KBM-7 (cell line): ENCODE results near the gene NOTCH1.

ENCODE experiments used
- DNase-seq: peaks from one replicate; pipeline ENCODE4 v3.0.0-alpha.2; 2015
- in situ Hi-C: fragments of 300-500 bp; cut with MboI; formaldehyde crosslinking; loops from 2 replicates; pipeline ENCODE4 v1.14.3; 2020; ENCODE audit warnings: low sequenced_read_pairs, low pct_unique_long_range_greater_than_20kb, mixed read lengths

Gene NOTCH1

GRCh38 chr9:136481558-136481957, 64.3 kb downstream of the NOTCH1 start:
- in situ Hi-C loops: no loop called here
- DNase-seq: no peak

- in situ Hi-C loops: no loop called here
- DNase-seq: no peak
Observed at GRCh38 chr9:136476369-136477150, 69.3 kb downstream of the NOTCH1 start.

- no peak for DNase-seq
- in situ Hi-C loops: no loop called here
Observed at GRCh38 chr9:136474974-136475865, 70.6 kb downstream of the NOTCH1 start.

GRCh38 chr9:136474021-136474640, 71.7 kb downstream of the NOTCH1 start:
- DNase-seq: no peak
- in situ Hi-C loops: no loop called here

GRCh38 chr9:136473354-136473721, 72.5 kb downstream of the NOTCH1 start:
- in situ Hi-C loops: no loop called here

GRCh38 chr9:136472640-136473353, 73.1 kb downstream of the NOTCH1 start:
- in situ Hi-C loops: no loop called here

More at GRCh38 chr9:136473354-136473721, 72.5 kb downstream of the NOTCH1 start:
- no peak for DNase-seq

GRCh38 chr9:136471802-136472487, 73.9 kb downstream of the NOTCH1 start:
- no peak for DNase-seq
- in situ Hi-C loops: no loop called here

More at GRCh38 chr9:136472640-136473353, 73.1 kb downstream of the NOTCH1 start:
- no peak for DNase-seq

GRCh38 chr9:136470792-136471469, 74.9 kb downstream of the NOTCH1 start:
- DNase-seq: no peak
- in situ Hi-C loops: no loop called here

GRCh38 chr9:136470356-136470755, 75.5 kb downstream of the NOTCH1 start:
- no peak for DNase-seq
- in situ Hi-C loops: no loop called here

- in situ Hi-C loops: no loop called here
- no peak for DNase-seq
Observed at GRCh38 chr9:136467766-136468165, 78.1 kb downstream of the NOTCH1 start.

GRCh38 chr9:136466155-136466541, 79.7 kb downstream of the NOTCH1 start:
- no peak for DNase-seq
- in situ Hi-C loops: no loop called here

GRCh38 chr9:136465500-136466154, 80.2 kb downstream of the NOTCH1 start:
- in situ Hi-C loops: no loop called here

GRCh38 chr9:136464241-136464640, 81.6 kb downstream of the NOTCH1 start:
- in situ Hi-C loops: no loop called here
- DNase-seq: no peak

More at GRCh38 chr9:136465500-136466154, 80.2 kb downstream of the NOTCH1 start:
- no peak for DNase-seq

- DNase-seq: no peak
- in situ Hi-C loops: no loop called here
Observed at GRCh38 chr9:136463578-136463977, 82.3 kb downstream of the NOTCH1 start.

- DNase-seq: no peak
- in situ Hi-C loops: no loop called here
Observed at GRCh38 chr9:136462664-136463063, 83.2 kb downstream of the NOTCH1 start.

- in situ Hi-C loops: no loop called here
- DNase-seq: no peak
Observed at GRCh38 chr9:136460772-136461325, 85.0 kb downstream of the NOTCH1 start.

GRCh38 chr9:136459425-136459824, 86.4 kb downstream of the NOTCH1 start:
- in situ Hi-C loops: no loop called here

More at GRCh38 chr9:136459425-136459824, 86.4 kb downstream of the NOTCH1 start:
- no peak for DNase-seq
